ENCODE results near the gene RDM1. TPM values are rescaled to one million over a fixed set of nuclear protein-coding genes. Genes with fewer than 3 reads are reported as not detected.

Gene RDM1
- total RNA-seq, 1 donor from 2014 or later, result 5.7 TPM

GRCh38 chr17:35931794-35932425, 1.3 kb upstream of the RDM1 start:
- H3K27ac Mint-ChIP-seq (ENCODE audit: unreplicated experiment), result no peak overlapping the region
- H3K27me3 Mint-ChIP-seq (ENCODE audit: low read depth), result no peaks in the 10 kb centered on the region
- H3K4me3 Mint-ChIP-seq, result no peak overlapping the region
- H3K9me3 Mint-ChIP-seq, result no peaks in the 10 kb centered on the region
- H3K4me1 Mint-ChIP-seq, result peaks cover 20% of the 10 kb centered on the region
- TF ChIP-seq CTCF (conservative IDR thresholded peaks at IDR 0.05), result no peak
- no peak for DNase-seq (ENCODE audit: low read depth, low spot score)
- no peaks in the 10 kb centered on the region for H3K36me3 Mint-ChIP-seq (ENCODE audit: low read depth)

GRCh38 chr17:35927714-35928113, 2.9 kb downstream of the RDM1 start:
- Mint-ChIP-seq H3K4me3 (peak overlapping the region; percentile 27), H3K27me3 (ENCODE audit: low read depth) (no peaks in the 10 kb centered on the region), H3K36me3 (ENCODE audit: low read depth) (no peaks in the 10 kb centered on the region), H3K9me3 (no peaks in the 10 kb centered on the region), H3K27ac (ENCODE audit: unreplicated experiment) (no peak overlapping the region), H3K4me1 (peaks cover 20% of the 10 kb centered on the region)
- no peak for DNase-seq (ENCODE audit: low read depth, low spot score)
- no peak for TF ChIP-seq CTCF (conservative IDR thresholded peaks at IDR 0.05)

GRCh38 chr17:35923609-35924114, 6.9 kb downstream of the RDM1 start:
- no peaks in the 10 kb centered on the region for H3K27me3 Mint-ChIP-seq (ENCODE audit: low read depth)
- H3K4me3 Mint-ChIP-seq, result no peak overlapping the region
- DNase-seq (ENCODE audit: low read depth, low spot score), result no peak
- no peaks in the 10 kb centered on the region for H3K4me1 Mint-ChIP-seq
- peaks cover 3% of the 10 kb centered on the region for H3K36me3 Mint-ChIP-seq (ENCODE audit: low read depth)
- H3K27ac Mint-ChIP-seq (ENCODE audit: unreplicated experiment), result no peak overlapping the region
- no peaks in the 10 kb centered on the region for H3K9me3 Mint-ChIP-seq
- no peak for TF ChIP-seq CTCF (conservative IDR thresholded peaks at IDR 0.05)

GRCh38 chr17:35920229-35920628, 10.3 kb downstream of the RDM1 start:
- no peaks in the 10 kb centered on the region for H3K9me3 Mint-ChIP-seq

GRCh38 chr17:35918665-35919064, 11.9 kb downstream of the RDM1 start:
- H3K36me3 Mint-ChIP-seq (ENCODE audit: low read depth), result peaks cover 12% of the 10 kb centered on the region
- DNase-seq (ENCODE audit: low read depth, low spot score), result no peak
- no peak overlapping the region for H3K4me3 Mint-ChIP-seq
- H3K4me1 Mint-ChIP-seq, result no peaks in the 10 kb centered on the region
- H3K9me3 Mint-ChIP-seq, result peaks cover 3% of the 10 kb centered on the region
- no peaks in the 10 kb centered on the region for H3K27me3 Mint-ChIP-seq (ENCODE audit: low read depth)
- H3K27ac Mint-ChIP-seq (ENCODE audit: unreplicated experiment), result no peak overlapping the region
- no peak for TF ChIP-seq CTCF (conservative IDR thresholded peaks at IDR 0.05)

More at GRCh38 chr17:35920229-35920628, 10.3 kb downstream of the RDM1 start:
- H3K27me3 Mint-ChIP-seq (ENCODE audit: low read depth), result no peaks in the 10 kb centered on the region
- peaks cover 12% of the 10 kb centered on the region for H3K36me3 Mint-ChIP-seq (ENCODE audit: low read depth)
- H3K27ac Mint-ChIP-seq (ENCODE audit: unreplicated experiment), result no peak overlapping the region
- no peak for DNase-seq (ENCODE audit: low read depth, low spot score)
- no peak for TF ChIP-seq CTCF (conservative IDR thresholded peaks at IDR 0.05)
- H3K4me3 Mint-ChIP-seq, result no peak overlapping the region
- no peaks in the 10 kb centered on the region for H3K4me1 Mint-ChIP-seq

Measured in neural crest cell (in vitro differentiated cells).